Measurements from ENCODE around the gene TEX14.
A peak's percentile ranks its signal among the peaks of the same experiment; 100 is the strongest.
"Not testable (repeated sequence)": the region's sequence is repeated elsewhere in the genome, so short reads cannot be mapped to it uniquely, and the experiment has no call there.

Gene TEX14

DNA sequence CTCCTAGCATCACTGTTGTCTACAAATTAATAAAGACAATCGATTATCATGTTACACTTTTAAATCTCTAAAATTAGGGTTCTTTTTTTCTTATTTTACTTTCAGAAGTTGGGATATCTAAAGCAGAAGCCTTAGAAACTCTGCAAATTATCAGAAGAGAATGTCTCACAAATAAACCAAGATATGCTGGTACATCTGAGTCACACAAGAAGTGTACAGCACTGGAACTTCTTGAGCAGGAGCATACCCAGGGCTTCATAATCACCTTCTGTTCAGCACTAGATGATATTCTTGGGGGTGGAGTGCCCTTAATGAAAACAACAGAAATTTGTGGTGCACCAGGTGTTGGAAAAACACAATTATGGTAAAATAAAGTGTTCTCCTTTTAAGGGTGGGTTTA is 3.0 kb upstream of the TEX14 start:
- TF ChIP-seq, protein P1, sequence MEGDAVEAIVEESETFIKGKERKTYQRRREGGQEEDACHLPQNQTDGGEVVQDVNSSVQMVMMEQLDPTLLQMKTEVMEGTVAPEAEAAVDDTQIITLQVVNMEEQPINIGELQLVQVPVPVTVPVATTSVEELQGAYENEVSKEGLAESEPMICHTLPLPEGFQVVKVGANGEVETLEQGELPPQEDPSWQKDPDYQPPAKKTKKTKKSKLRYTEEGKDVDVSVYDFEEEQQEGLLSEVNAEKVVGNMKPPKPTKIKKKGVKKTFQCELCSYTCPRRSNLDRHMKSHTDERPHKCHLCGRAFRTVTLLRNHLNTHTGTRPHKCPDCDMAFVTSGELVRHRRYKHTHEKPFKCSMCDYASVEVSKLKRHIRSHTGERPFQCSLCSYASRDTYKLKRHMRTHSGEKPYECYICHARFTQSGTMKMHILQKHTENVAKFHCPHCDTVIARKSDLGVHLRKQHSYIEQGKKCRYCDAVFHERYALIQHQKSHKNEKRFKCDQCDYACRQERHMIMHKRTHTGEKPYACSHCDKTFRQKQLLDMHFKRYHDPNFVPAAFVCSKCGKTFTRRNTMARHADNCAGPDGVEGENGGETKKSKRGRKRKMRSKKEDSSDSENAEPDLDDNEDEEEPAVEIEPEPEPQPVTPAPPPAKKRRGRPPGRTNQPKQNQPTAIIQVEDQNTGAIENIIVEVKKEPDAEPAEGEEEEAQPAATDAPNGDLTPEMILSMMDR (IDR thresholded peaks at IDR 0.05), result no peak
- Histone ChIP-seq H3K27me3 (no peaks in the 10 kb centered on the region), H3K9me3 (no peaks in the 10 kb centered on the region), H3K36me3 (peaks cover 6 to 34% (median 13%) of the 10 kb centered on the region in 3 donors), H3K27ac (no peak overlapping the region), H3K4me3 (no peak overlapping the region), H3K4me1 (peaks cover 0 to 17% (median 7%) of the 10 kb centered on the region in 4 donors)
- no peak for DNase-seq
- intact Hi-C loops (cut with DNase I; ENCODE audit: low total_unique reads), result loop anchor here (10.0 kb wide), 1 partner anchor 170 kb away; no protein-coding TSS in a partner anchor

DNA sequence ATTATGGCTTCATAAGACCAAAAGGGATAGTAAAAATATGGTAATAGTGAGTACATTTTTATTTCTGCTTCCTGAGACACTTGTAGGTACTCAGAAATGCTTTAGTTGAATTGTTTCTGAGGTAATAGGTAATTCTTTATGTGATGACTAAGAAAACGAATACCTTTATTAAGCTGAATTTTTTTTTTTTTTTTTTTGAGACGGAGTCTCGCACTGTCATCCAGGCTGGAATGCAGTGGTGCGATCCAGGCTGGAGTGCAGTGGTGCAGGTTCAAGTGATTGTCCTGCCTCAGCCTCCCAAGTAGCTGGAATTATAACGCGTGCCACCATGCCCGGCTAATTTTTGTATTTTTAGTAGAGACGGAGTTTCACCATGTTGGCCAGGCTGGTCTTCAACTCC is 2.5 kb upstream of the TEX14 start:
- TF ChIP-seq, protein P1 (IDR thresholded peaks at IDR 0.05), result no peak
- intact Hi-C loops (cut with DNase I; ENCODE audit: low total_unique reads), result loop anchor here (10.0 kb wide), 1 partner anchor 170 kb away; no protein-coding TSS in a partner anchor
- peaks cover under 1 to 29% (median 8%) of the 10 kb centered on the region in 3 donors for H3K36me3 ChIP-seq
- DNase-seq, result no peak
- H3K4me1 ChIP-seq, result peaks cover 0 to 17% (median 7%) of the 10 kb centered on the region in 4 donors
- H3K27ac ChIP-seq, result no peak overlapping the region
- H3K4me3 ChIP-seq, result no peak overlapping the region
- no peaks in the 10 kb centered on the region for H3K27me3 ChIP-seq
- H3K9me3 ChIP-seq, result no peaks in the 10 kb centered on the region

DNA sequence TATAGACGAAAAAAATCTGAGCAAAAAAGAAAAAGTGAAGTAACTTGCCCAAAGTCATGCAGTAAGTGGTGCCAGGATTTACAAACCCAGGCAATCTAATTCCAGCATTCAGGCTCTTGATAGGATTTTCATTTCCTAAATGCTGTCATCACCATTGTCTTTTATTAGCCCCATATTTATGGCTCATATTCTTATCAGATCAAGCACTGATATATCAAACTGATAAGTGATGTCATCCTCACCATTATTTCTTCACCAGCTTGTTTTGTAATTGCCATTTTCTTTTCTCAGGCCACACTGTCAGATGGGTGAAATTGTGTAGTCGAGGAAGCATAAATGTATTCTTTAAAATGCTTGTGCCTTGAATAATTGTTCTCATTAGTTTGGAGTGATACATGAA is 1.9 kb upstream of the TEX14 start:
- peaks cover 0 to 17% (median 7%) of the 10 kb centered on the region in 4 donors for H3K4me1 ChIP-seq
- H3K27ac ChIP-seq, result no peak overlapping the region
- intact Hi-C loops (cut with DNase I; ENCODE audit: low total_unique reads), result loop anchor here (10.0 kb wide), 1 partner anchor 169 kb away; no protein-coding TSS in a partner anchor
- no peak overlapping the region for H3K4me3 ChIP-seq
- no peaks in the 10 kb centered on the region for H3K27me3 ChIP-seq
- TF ChIP-seq, protein P1 (IDR thresholded peaks at IDR 0.05), result no peak
- no peak for DNase-seq
- H3K9me3 ChIP-seq, result no peaks in the 10 kb centered on the region
- H3K36me3 ChIP-seq, result peaks cover 0 to 24% (median 6%) of the 10 kb centered on the region in 3 donors

DNA sequence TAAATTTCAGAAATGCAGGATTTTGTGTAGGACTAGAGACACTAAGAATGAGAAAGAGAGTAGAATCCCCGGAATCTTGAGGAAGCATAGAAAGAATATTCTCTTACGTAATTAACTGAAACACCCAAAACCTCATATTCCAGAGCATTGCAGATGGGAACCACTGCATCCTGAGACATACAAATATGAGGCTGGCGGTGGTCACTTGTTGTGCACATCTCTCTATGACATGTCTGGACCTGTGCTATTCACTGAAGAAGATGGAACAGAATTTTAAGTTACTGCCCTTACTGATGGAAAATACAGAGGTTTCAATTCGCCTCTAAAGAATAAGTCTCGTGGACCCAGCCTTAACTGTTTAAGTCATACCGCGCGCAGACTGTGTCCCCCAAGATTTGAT is 1.4 kb upstream of the TEX14 start:
- intact Hi-C loops (cut with DNase I; ENCODE audit: low total_unique reads), result loop anchor here (10.0 kb wide), 1 partner anchor 168 kb away; no protein-coding TSS in a partner anchor
- Histone ChIP-seq H3K27ac (peak overlapping the region; percentile 80 to 86), H3K9me3 (no peaks in the 10 kb centered on the region), H3K27me3 (no peaks in the 10 kb centered on the region), H3K4me1 (peaks cover 0 to 17% (median 7%) of the 10 kb centered on the region in 4 donors), H3K36me3 (peaks cover 0 to 18% (median 6%) of the 10 kb centered on the region in 3 donors), H3K4me3 (peak overlapping the region; percentile 62 to 78)
- DNase-seq, result no peak
- TF ChIP-seq, protein P1 (IDR thresholded peaks at IDR 0.05), result no peak

DNA sequence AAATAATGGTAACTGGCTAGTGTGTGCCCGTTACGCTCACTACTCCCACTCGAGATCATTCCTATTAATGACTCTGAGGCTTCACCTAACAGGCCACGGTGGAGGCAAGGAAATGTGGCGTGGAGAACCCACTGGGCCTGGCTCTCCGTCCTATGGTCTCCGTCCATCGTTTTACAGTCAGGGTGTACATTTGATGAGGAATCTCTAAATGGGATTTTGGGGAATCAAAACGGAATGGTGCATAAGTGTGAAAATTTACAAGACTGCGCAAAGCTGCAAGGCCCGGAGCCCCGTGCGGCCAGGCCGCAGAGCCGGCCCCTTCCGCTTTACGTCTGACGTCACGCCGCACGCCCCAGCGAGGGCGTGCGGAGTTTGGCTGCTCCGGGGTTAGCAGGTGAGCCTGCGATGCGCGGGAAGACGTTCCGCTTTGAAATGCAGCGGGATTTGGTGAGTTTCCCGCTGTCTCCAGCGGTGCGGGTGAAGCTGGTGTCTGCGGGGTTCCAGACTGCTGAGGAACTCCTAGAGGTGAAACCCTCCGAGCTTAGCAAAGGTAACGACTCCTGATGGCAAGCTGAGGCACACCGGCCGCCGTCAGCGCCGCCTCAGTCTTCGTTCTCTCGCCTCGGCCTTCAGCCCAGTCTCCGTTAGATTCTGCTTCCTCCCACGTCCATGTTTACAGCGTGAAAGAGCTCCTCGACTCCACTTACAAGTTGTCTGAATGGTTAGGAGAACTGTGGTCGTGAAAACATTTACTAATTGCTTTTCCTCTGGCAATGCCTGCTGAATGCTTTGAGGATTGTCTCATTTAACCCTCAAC is 602 bp upstream of the TEX14 start, which contains the start of gene RAD51C:
Gene RAD51C (plus strand): TSS at position 364 of the 817 bp plus-strand sequence. CDS start 42 bp downstream, at position 406.
- intact Hi-C loops (cut with DNase I; ENCODE audit: low total_unique reads), result loop anchor here (10.0 kb wide), 1 partner anchor 168 kb away; no protein-coding TSS in a partner anchor
- Histone ChIP-seq H3K27me3 (no peaks in the 10 kb centered on the region), H3K27ac (peak within 1 kb of the TSS; percentile 80 to 86), H3K4me1 (peaks cover 0 to 17% (median 7%) of the 10 kb centered on the region in 4 donors), H3K4me3 (peak within 1 kb of the TSS; percentile 62 to 78), H3K9me3 (no peaks in the 10 kb centered on the region), H3K36me3 (peaks cover 0 to 11% (median 6%) of the 10 kb centered on the region in 3 donors)
- TF ChIP-seq, protein P1 (IDR thresholded peaks at IDR 0.05), result no peak
- DNase-seq, result peak; percentile 66 to 88

DNA sequence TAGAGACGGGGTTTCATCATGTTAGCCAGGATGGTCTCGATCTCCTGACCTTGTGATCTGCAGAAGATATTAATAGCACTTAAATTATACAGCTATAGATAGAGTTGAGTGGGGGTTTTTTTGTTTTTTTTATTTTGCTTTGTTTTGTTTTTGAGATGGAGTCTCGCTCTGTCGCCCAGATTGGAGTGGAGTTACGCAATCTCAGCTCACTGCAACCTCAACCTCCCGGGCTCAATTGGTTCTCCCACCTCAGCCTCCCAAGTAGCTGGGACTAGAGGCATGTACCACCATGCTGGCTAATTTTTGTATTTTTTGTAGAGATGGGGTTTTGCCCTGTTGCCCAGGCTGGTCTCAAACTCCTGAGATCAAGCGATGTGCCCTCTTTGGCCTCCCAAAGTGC is 1.8 kb downstream of the TEX14 start:
- H3K4me1 ChIP-seq, result peaks cover 0 to 17% (median 7%) of the 10 kb centered on the region in 4 donors
- H3K4me3 ChIP-seq, H3K36me3 ChIP-seq, H3K27me3 ChIP-seq, H3K9me3 ChIP-seq, DNase-seq, H3K27ac ChIP-seq: not testable (repeated sequence)
- intact Hi-C loops (cut with DNase I; ENCODE audit: low total_unique reads), result loop anchor here (10.0 kb wide), 1 partner anchor 165 kb away; no protein-coding TSS in a partner anchor

Measured in tibial artery (tissue), 4 donors.